Superior temporal gyrus (tissue), 1 donor: Measurements from ENCODE around the gene THRAP3.
"Not testable (repeated sequence)": the region's sequence is repeated elsewhere in the genome, so short reads cannot be mapped to it uniquely, and the experiment has no call there.

Source experiments
- DNase-seq: peaks from one replicate; pipeline ENCODE4 v3.0.0-alpha.2; 2016; ENCODE audit errors: extremely low spot score

THRAP3 gene, protein sequence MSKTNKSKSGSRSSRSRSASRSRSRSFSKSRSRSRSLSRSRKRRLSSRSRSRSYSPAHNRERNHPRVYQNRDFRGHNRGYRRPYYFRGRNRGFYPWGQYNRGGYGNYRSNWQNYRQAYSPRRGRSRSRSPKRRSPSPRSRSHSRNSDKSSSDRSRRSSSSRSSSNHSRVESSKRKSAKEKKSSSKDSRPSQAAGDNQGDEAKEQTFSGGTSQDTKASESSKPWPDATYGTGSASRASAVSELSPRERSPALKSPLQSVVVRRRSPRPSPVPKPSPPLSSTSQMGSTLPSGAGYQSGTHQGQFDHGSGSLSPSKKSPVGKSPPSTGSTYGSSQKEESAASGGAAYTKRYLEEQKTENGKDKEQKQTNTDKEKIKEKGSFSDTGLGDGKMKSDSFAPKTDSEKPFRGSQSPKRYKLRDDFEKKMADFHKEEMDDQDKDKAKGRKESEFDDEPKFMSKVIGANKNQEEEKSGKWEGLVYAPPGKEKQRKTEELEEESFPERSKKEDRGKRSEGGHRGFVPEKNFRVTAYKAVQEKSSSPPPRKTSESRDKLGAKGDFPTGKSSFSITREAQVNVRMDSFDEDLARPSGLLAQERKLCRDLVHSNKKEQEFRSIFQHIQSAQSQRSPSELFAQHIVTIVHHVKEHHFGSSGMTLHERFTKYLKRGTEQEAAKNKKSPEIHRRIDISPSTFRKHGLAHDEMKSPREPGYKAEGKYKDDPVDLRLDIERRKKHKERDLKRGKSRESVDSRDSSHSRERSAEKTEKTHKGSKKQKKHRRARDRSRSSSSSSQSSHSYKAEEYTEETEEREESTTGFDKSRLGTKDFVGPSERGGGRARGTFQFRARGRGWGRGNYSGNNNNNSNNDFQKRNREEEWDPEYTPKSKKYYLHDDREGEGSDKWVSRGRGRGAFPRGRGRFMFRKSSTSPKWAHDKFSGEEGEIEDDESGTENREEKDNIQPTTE

DNA sequence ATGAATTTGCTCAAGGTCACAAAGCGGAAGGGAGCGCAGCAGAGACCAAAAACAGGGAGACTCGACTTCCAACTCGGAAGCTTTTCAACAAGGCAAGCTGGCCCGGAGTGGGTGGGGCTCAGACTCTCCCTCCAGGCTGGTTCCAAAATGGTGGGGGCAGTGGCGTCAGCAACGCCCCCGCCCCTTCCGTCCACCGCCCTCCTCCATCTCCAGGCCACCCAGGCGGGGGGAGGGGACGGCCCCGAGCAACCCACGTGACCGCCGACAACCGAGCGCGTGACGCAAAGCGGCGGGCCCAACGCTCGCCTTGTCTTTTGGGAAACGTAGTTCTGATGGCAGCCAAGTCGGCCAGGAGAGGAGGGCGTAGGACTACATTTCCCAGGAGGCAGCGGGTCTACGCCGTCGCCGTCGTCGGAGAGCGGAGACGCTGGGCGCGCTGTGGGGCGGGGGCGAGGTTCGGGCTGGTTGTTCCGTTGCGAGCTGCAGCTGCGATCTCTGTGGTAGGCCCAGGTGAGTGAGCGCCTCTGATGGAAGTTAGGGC, at the start of gene THRAP3:
THRAP3 (plus strand) TSS at position 448 of the 541 bp plus-strand sequence. CDS start 58,121 bp downstream, outside the sequence.
- DNase-seq: peak; percentile 99

DNA sequence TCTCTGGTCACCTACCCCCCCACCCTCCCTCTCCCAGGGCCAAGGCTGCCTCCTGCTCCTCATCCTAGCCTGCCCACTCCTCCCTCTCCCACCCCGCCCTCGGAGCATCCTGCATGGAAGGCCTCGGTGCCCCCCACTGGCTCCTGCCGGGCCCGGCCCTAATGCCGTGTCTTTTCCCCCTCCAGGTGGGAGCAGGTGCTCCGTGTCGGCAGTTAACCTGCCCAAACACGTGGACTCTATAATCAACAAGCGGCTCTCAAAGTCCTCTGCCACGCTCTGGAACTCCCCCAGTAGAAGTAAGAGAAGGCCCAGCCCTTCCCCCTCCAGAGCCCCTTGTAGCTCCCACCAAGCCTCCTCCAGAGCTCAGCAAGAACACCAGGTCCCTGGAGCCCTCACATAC, 49.5 kb upstream of the THRAP3 start:
- no peak for DNase-seq

DNA sequence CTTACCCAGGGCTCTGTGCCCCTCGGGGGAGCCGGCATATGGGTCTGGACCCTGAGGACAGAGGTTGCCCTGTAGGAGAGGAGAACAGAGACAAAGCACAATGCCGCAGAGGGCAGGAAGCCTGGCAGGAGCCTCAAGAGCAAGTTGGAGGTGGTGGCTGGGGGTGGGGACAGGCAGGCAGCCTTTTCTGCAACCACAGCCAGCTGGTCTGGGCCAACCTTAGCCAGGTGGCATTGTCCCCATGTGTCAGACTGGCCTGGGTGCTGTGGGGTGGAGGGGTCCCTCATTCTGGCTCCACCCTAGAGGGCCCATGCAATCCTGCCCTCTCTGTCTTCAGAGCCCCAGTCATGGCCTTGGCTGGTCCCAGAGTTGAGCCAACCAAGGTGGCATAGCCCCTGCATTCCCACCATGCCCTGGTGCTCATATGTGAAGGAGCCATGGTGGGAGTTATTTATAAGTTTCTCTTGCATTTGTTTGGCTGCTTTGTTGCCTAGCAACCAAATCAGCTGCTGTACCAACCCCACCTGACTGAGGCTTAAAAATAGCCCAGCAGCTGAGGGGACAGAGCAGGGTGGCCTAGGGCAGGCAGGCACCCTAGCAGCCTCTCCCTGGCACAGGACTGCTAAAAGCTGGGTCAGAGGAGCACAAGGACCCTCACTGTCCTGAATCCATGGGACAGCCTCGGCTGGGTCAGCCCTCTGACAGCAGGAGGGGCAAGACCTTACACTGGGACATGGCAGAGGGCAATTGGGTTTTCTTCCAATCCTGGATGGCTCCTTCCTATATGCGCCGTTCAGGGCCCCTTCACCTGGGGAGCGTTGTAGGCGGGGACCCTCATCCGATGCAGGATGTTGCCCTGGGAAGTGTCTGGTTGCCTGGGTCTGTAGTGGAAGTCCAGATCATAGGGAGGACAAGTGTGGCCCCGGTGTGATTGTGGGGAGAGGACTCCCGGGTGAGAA, 48.8 kb upstream of the THRAP3 start:
- DNase-seq: peak; percentile 66

DNA sequence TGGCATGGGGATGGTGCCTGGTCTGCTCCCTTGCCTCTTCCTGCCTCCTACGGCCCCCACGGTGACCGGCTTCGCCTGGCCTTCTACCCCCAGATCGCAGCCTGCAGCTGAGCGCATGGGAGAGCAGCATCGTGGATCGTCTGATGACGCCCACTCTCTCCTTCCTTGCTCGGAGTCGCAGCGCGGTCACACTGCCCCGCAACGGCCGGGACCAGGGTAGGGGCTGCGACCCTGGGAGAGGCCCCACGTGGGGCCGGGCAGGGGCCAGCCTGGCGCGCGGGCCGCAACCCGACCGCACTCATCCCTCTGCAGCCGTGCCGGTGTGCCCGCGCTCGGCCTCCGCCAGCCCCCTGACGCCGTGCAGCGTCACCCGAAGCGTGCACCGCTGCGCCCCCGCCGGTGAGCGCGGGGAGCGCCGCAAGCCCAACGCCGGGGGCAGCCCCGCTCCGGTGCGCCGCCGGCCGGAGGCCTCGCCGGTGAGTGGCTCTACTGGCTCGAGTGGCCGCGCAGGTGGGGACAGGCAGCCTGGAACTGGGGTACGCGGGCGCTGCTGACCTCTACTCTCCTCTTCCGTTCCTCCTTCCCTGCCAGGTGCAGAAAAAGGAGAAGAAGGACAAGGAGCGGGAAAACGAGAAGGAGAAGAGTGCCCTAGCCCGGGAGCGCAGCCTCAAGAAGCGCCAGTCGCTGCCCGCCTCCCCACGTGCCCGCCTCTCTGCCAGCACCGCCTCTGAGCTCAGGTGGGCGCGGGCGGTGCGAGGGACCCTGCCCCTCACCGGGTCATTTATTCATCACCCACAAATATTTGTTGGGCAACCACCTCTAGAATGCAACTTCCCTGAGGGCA, 47.9 kb upstream of the THRAP3 start:
- no peak for DNase-seq

DNA sequence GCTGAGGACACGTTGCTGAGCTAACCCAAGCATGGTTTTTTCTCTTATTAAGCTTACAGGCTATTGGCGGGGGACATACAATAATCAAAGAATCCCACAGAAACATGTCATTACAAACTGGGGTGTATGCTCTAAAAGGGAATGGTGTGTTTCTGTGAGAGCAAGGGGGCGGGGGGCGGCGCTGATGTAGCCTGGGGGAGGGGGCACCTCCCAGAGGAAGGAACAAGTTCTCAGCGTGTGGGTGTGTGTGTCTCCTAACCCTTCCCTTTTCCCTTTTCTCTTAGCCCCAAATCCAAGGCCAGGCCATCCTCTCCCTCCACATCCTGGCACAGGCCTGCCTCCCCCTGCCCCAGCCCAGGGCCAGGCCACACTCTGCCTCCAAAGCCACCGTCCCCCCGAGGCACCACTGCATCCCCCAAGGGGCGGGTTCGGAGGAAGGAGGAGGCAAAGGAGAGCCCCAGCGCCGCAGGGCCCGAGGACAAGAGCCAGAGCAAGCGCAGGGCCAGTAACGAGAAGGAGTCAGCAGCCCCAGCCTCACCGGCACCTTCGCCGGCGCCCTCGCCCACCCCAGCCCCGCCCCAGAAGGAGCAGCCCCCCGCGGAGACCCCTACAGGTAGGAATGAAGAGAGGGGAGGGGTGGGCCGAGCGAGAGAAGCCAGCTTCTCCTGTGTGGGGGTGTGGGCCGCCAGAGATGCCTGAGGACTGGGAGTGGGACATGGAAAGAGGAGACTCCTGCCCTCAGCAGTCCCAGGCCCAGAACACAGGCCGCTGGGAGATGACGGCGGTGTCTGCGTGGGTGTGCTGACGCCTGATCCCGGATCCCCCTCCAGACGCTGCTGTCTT, 46.4 kb upstream of the THRAP3 start:
- no peak for DNase-seq

DNA sequence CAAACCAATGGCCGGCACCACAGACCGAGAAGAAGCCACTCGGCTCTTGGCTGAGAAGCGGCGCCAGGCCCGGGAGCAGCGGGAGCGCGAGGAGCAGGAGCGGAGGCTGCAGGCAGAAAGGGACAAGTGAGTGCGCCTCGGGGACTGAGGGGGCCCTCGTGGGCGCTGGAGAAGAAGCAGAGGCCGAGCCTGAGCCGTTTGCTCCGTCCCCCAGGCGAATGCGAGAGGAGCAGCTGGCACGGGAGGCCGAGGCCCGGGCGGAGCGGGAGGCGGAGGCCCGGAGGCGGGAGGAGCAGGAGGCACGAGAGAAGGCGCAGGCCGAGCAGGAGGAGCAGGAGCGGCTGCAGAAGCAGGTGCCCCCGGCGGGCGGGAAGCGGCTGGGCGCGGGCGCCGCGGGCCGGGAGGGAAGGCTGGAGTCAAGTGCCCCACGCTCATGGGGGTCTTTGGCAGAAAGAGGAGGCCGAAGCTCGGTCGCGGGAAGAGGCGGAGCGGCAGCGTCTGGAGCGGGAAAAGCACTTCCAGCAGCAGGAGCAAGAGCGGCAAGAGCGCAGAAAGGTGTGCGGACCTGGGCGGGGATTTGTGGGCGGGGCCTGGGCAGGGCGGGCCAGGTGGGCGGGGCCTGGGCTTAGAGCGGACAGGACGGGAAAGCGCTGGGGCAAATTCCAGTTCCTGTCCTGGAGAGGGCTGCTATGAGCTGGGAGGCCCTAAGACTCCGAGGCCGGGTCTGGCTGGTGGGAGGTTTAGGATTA, 45.6 kb upstream of the THRAP3 start:
- DNase-seq: no peak

DNA sequence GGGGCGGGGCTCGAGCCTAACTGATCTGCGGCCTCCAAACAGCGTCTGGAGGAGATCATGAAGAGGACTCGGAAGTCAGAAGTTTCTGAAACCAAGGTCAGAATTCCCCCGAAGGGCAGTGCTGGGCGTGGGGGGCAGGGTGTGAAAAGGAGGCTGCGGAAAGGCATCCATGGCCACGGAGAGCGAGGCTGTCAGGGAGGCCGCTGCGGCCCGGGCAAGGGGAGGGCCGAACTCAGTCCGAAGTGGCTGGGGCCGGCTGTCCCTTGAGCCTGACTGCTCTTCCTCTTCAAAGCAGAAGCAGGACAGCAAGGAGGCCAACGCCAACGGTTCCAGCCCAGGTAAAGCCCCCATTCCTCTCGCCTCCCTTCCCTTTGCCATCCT, 45.0 kb upstream of the THRAP3 start:
- DNase-seq: no peak

DNA sequence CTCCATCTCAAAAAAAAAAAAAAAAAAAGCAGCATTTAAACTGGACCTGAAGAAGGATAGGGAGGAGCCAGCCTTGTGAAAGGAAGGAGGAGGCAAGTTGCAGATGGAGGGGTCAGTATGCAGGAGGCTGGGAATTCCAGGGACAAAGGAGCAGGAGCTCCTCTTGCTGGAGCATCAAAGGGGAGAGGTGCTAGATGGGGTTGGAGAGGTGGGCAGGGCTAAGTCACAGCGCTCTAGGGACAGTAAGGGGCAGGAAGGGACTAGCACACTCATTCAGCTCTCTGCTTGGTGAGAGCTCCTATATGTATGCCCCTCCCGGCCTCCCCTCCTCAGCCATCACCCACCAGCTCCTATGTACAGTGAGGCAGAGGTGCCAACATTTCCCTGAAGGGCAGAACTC, 41.5 kb upstream of the THRAP3 start:
- DNase-seq: no peak

DNA sequence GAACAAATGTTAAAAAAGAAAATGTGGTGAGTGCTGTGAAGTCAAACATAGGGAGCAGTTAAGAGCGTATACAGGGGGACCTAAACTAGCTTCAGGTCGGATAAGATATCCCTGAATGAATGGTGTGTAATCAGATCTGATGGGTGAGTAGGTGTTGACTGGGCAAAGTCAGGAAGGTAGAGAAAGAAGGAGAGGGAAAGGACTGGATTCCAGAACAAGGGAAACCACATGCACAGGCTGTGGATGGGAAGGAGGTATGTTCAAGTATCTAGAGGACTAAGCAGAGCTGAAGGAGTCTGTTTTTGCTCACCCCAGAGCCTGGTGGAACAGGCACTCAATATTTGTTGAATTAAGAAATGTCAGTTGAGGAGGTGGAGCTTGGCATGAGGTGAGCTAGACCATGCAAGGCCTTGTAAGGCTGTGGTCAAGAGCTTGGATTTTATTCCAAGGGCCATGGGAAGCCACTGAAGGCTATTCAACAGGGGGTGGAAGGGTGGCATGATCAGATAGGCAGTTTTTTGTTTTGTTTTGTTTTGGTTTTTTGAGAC, 40.9 kb upstream of the THRAP3 start:
- no peak for DNase-seq

DNA sequence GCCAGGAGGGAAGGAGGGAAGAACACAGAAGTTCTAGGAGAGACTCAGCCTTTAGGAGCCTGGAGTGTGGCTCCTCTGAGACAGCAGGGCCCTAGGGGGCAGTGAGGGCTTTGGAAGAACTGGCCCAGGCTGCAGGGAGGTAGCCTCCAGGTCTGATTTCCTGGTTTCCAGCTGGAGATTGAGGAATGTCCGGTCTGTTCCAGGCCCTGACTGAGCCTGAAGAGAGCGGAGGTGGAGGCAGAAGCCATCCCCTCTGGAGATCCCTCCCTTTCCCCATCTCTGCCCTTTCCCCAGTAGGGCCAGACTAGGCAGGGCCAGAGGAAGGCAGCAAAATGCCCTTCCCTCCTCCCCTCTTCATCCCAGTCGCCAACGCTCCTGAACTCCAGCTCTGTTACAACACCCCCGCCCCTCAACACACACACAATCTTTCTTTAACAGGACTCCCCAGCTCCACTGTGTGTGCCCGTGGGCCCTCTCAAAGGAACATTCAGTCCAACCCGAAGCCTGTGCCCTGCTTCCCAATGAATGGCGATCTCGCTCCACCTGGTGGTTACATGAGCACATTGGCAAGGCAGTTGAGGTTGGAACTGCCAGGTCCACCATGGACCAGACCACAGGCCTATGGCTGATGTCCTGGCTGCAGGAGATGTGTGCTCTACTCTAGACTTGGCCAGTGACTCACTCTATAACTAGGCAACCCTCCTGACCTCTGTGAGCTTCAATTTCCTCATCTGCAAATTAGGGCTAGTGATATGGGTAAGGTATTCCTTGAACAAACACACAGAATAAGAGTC, 36.2 kb upstream of the THRAP3 start:
- DNase-seq: peak; percentile 97

DNA sequence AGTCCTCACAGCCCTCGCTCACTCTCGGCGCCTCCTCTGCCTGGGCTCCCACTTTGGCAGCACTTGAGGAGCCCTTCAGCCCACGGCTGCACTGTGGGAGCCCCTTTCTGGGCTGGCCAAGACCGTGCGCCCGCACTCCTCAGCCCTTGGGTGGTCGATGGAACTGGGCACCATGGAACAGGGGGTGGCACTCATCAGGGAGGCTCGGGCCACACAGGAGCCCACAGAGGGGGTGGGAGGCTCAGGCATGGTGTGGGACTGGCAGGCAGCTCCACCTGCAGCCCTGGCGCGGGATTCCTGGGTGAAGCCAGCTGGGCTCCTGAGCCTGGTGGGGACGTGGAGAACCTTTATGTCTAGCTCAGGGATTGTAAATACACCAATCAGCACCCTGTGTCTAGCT, 27.4 kb upstream of the THRAP3 start:
- DNase-seq: not testable (repeated sequence)

DNA sequence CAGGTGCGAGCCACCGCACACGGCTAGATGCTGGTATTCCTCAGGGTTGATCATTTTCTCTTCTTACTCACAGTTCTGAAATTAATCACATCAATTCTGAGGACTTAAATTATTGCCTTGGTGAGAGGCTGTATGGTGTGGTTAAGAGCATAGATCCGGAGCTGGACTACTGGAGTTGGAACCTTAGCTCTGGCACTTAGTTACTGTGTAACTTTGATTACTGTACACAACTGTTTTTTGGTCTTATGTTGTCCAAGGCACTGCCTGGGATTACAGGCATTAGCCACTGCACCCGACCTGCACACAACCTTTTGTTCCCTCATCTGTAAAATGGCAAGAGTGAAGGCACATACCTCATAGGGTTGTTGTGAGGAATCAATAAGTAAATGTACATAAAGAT, 25.6 kb upstream of the THRAP3 start:
- DNase-seq: no peak

DNA sequence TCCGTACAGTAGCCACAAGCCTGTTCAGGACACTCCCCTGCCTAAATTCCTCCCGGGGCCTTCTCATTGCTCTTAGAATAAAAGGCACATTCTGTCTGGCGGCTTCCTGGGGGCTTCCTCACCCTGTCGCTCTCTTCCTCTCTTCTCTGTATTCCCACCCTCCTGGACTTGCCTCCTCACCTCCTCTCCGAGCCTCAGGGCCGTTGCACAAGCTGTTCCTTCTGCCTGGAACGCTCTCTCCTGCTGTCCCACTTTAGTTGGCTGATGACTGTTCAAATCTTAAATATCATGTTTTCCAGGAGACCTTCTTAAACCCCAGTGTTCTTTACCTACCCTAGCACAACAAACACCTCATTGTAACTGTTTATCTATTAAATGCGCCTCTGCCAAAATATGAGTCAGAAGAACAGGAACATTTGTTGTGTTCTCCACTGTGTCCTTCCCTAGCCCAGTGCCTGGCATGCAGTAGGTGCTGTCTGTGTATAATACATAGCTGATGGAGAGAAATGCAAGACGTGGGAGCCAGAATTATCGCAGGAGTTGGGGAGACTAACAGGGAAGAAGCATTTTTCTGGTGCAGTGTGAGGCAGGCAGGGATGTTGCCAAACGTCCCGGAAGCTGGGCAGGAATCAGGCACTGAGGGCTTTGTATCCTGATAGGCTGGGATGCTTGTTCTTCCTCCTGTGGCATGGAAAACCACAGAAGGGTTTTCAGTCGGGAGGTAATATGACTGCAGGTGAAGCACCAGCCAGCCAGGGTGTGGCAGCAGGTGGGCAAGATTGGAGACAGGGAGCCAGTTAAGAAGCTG, 24.1 kb upstream of the THRAP3 start:
- DNase-seq: peak; percentile 65

DNA sequence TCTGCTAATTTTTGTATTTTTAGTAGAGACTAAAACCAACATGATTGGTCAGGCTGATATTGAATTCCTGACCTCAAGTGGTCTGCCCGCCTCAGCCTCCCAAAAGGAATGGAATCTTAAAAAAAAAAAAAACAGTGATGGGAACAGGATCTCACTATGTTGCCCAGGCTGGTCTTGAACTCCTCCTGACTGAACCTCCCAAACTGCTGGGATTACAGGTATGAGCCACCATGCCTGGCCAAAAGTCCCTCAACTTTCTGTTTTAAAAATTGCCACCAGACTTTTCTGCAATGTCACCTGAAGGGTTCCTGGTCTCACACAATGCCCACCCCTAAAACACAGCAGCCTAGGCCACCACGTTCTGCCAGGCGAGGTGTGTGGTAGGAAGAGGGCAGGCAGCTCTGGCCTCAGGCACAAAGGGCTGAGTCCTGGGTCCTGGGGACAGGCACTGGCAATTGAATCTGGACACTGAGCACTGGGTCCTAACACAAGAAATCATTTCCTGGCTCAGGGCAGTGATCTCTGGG, 21.2 kb upstream of the THRAP3 start:
- no peak for DNase-seq

DNA sequence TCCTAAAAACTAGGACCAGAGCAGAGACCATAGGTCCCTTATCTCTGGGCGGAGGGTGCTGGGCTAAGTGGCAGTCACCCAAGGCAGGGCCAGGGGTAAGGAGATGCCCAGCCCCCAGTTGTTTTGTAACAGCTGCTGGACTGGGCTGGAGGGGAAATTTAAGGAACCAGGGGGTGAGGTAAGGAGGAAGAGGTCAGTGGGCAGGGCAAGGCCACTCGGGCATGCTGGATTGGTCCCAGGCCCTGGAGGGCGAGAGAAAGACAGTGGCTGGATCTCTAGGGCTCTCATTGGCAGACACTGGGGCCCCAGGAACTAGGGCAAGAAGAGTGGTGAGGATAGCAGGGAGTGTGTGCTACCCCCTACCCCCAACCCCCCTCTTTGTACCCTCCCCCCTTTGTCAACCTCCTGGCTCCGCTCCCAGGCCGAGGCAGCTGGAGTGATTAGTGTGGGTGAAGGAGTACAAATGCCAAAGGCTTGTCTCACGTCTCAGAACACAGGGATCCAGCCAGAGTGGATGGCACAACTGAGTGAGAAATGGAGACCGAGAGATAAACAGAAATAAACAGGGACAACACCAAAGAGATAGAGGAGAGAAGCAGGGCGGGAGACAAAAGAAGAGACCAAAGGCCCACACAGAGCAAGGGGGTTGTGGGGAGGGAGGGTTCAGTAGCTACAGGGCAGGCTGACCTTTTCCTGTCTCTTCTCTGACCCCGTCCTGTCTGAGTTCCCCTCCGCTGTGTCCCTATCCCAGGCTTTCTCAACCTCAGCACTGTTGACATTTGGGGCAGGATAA, 20.5 kb upstream of the THRAP3 start:
- peak; percentile 63 for DNase-seq
